Breast epithelium (tissue), 4 donors: ENCODE measurements around the gene ANKRD11. TPM values are rescaled to one million over a fixed set of nuclear protein-coding genes. Genes with fewer than 3 reads are reported as not detected.

Experiments
- DNase-seq, 2 donors: peaks; one replicate each; pipeline ENCODE4 v3.0.0-alpha.2; 2019; ENCODE audit warnings: low spot score in 2 of 2
- H3K27ac ChIP-seq, 2 donors: fragments of 200-600 bp; sonication (generic) in 1 of 2; one replicate each; pipeline ENCODE4 v1.5.1; 2016 to 2019; ENCODE audit warnings: mild to moderate bottlenecking in 1 of 2
- H3K27me3 ChIP-seq, 2 donors: fragments of 200-600 bp; sonication (generic) in 1 of 2; one replicate each; pipeline versions ENCODE4 v1.5.1 to v1.6.0; 2017 to 2019; ENCODE audit warnings: control low read depth in 1 of 2, mild to moderate bottlenecking in 1 of 2
- H3K36me3 ChIP-seq: fragments of 200-600 bp; one replicate; pipeline ENCODE4 v1.5.1; 2019
- H3K4me1 ChIP-seq, 2 donors: fragments of 200-600 bp; sonication (generic); one replicate each; pipeline ENCODE4 v1.5.1; 2016 to 2019; ENCODE audit warnings: control low read depth in 1 of 2
- H3K4me3 ChIP-seq, 3 donors: fragments of 200-600 bp; sonication (generic); 1 replicate in 2 of 3; 2 replicates in 1 of 3; pipeline ENCODE4 v1.5.1; 2016 to 2019; ENCODE audit warnings: mild to moderate bottlenecking in 3 of 3, moderate library complexity in 2 of 3
- H3K9me3 ChIP-seq, 2 donors: fragments of 200-600 bp; sonication (generic) in 1 of 2; one replicate each; pipeline ENCODE4 v1.5.1; 2016 to 2019; ENCODE audit warnings: control low read depth in 1 of 2
- CTCF ChIP-seq, 3 donors: fragments of 450-650 bp; IDR thresholded peaks; one replicate each; pipeline ENCODE4 v1.5.1; 2016 to 2017; ENCODE audit warnings: antibody characterized with exemption in 3 of 3, mild to moderate bottlenecking in 3 of 3, moderate library complexity in 3 of 3
- POLR2A ChIP-seq: fragments of 450-650 bp; IDR thresholded peaks from one replicate; pipeline ENCODE4 v1.6.1; 2016; ENCODE audit warnings: antibody characterized with exemption, mild to moderate bottlenecking, moderate library complexity
- POLR2AphosphoS5 ChIP-seq, 3 donors: sonication (generic); formaldehyde crosslinking; IDR thresholded peaks; one replicate each; pipeline ENCODE4 v1.6.1; 2017; ENCODE audit warnings: antibody characterized with exemption in 3 of 3
- intact Hi-C: fragments of 100-400 bp; cut with DNase I; formaldehyde crosslinking; loops from one replicate; pipeline ENCODE4 v1.15.1; 2023; ENCODE audit warnings: low total_unique reads
- total RNA-seq, 3 donors: library from RNA; depleted of rRNA; stranded (reverse); fragments of >200 nt; gene quantifications; one replicate each; pipeline ENCODE4 v1.1.0, GENCODE V29; 2016

ANKRD11 gene
- total RNA-seq, 3 donors from 2014 or later = 64.0 to 79.0 (median 69.2) TPM

- DNase-seq = no peak
- Histone ChIP-seq H3K36me3 (peaks cover 6% of the 10 kb centered on the region), H3K27me3 (no peaks in the 10 kb centered on the region), H3K4me1 (no peaks in the 10 kb centered on the region), H3K9me3 (no peaks in the 10 kb centered on the region), H3K27ac (no peak overlapping the region), H3K4me3 (no peak overlapping the region)
- intact Hi-C loops = no loop called here
- TF ChIP-seq POLR2AphosphoS5 (IDR thresholded peaks at IDR 0.05) = no peak
- TF ChIP-seq CTCF (IDR thresholded peaks at IDR 0.05) = no peak
- TF ChIP-seq POLR2A = no peak
Observed at GRCh38 chr16:89273741-89274472, 216.5 kb downstream of the ANKRD11 start.

- intact Hi-C loops = no loop called here
- no peak overlapping the region for H3K4me3 ChIP-seq
- H3K9me3 ChIP-seq = no peaks in the 10 kb centered on the region
- H3K4me1 ChIP-seq = no peaks in the 10 kb centered on the region
- H3K27me3 ChIP-seq = no peaks in the 10 kb centered on the region
- peaks cover 6% of the 10 kb centered on the region for H3K36me3 ChIP-seq
- TF ChIP-seq CTCF (IDR thresholded peaks at IDR 0.05) (no peak), POLR2A (no peak), POLR2AphosphoS5 (IDR thresholded peaks at IDR 0.05) (no peak)
- no peak overlapping the region for H3K27ac ChIP-seq
- DNase-seq = no peak
Observed at GRCh38 chr16:89272631-89273030, 217.7 kb downstream of the ANKRD11 start.

- H3K27me3 ChIP-seq = no peaks in the 10 kb centered on the region
- DNase-seq = no peak
- peaks cover 6% of the 10 kb centered on the region for H3K36me3 ChIP-seq
- H3K4me3 ChIP-seq = no peak overlapping the region
- H3K4me1 ChIP-seq = no peaks in the 10 kb centered on the region
- intact Hi-C loops = no loop called here
- no peak for TF ChIP-seq CTCF (IDR thresholded peaks at IDR 0.05)
- TF ChIP-seq POLR2AphosphoS5 (IDR thresholded peaks at IDR 0.05) = no peak
- no peak for TF ChIP-seq POLR2A
- no peak overlapping the region for H3K27ac ChIP-seq
- no peaks in the 10 kb centered on the region for H3K9me3 ChIP-seq
Observed at GRCh38 chr16:89270666-89271345, 219.6 kb downstream of the ANKRD11 start.

- Histone ChIP-seq H3K36me3 (peaks cover 6% of the 10 kb centered on the region), H3K27me3 (no peaks in the 10 kb centered on the region), H3K27ac (no peak overlapping the region), H3K4me3 (no peak overlapping the region), H3K4me1 (no peaks in the 10 kb centered on the region), H3K9me3 (no peaks in the 10 kb centered on the region)
- no peak for TF ChIP-seq CTCF (IDR thresholded peaks at IDR 0.05)
- intact Hi-C loops = no loop called here
- DNase-seq = no peak
Observed at GRCh38 chr16:89269805-89270665, 220.3 kb downstream of the ANKRD11 start.
